Activated CD4-positive, alpha-beta T cell treated with anti-CD3 and anti-CD28 coated beads for 4 hours (primary cell): ENCODE measurements around the gene SRP72.
"Not testable (repeated sequence)": the region's sequence is repeated elsewhere in the genome, so short reads cannot be mapped to it uniquely, and the experiment has no call there.

Source experiments
- DNase-seq, 2 donors: peaks; one replicate each; pipeline ENCODE4 v3.0.0-alpha.2; 2020

The SRP72 gene

DNA sequence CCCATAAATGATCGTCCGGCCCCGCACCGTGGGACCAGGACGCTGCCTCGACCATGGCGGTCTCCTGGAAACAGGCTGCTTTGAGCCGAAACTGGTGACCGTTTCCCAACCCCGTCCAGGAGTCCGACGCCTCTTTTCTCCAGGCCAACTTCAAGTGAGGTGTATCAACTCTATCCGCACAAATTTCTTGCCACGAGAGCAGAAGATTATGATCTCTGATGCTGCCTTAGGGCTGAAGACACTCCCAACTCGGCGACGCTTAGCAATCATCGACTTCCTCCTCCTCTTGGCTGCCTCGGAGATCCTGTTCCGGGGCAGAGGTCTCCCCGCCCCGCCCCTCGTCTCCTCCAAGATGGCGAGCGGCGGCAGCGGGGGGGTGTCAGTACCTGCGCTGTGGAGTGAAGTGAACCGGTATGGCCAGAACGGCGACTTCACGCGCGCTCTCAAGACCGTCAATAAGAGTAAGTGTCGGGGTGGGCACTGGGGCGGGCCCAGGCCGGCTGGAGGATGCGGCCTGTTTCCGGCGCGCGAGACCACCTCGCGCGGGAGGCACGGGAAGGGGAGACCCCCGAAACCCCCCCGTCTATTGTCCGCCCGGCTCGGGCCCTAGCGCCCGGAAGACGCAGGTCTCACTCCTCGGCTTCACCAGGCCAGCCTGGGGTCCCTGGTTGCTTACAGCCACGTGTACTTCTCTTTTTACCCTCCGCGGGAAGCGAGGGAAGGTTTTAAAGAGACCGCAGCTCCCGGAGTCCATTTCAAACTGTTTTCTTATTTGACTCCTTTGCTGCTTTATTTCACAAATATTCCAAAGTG lies at the start of gene SRP72:
Gene SRP72 (plus strand): TSS at position 334 of the 813 bp plus-strand sequence. CDS start 19 bp downstream, at position 353.
- peak; percentile 86 to 87 for DNase-seq

DNA sequence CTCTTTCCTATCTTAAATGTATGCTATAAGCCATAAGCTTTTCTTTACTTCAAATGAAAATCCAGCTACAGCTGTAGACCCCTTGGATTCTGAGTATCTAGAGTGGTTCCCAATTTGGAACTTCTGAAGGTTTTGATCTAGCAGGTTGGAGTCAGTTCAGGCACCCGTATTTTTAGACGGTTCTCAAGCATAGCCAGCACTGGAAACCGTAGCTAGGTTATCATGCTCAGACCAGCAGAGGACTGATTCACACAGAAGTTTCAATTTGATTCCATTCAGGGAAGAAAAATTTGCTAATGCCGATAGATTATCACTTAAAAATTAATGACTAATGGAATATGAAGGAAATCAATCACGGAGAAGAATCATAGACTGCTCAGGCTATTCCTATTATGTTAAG lies 43.2 kb upstream of the SRP72 start:
- DNase-seq, result no peak

DNA sequence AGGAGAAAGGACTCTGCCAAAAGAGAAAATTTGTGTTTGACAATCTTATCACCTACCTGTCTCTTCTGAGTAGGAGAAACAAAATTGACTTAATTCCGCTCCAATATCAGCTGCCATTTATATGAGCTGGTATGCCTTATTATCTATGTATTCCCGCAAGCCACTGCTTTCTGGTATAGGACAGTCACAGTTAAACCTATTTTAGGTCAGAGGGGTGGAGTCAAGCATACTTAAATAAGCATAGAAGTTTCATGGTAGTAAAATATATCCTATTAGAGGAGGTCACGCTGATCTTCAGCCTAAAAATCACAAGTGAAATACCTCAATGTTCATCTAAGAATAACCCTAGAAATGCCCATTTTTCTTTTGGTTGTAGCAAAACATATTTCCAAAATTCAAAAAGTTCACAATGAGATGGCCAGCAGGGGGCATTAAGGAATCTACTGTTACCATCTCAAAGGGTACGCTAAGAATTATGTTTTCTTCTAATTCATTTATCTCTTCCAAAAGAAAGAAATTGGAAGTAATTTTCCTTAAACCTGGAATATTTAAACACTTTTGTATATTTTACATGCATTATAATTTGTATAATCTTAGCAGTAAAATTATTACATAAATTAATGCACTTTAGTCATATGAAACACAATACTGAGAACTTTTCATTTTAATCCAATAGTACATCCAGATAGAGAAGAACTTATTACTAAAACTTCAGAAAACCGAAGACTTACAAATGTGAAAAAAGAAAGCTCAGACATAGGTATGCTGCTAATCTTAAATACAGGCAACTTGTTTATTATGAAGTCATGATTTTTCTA lies 42.5 kb upstream of the SRP72 start:
- peak; percentile 42 to 59 for DNase-seq

GRCh38 chr4:56425518-56425917 lies 41.9 kb upstream of the SRP72 start:
- no peak for DNase-seq

DNA sequence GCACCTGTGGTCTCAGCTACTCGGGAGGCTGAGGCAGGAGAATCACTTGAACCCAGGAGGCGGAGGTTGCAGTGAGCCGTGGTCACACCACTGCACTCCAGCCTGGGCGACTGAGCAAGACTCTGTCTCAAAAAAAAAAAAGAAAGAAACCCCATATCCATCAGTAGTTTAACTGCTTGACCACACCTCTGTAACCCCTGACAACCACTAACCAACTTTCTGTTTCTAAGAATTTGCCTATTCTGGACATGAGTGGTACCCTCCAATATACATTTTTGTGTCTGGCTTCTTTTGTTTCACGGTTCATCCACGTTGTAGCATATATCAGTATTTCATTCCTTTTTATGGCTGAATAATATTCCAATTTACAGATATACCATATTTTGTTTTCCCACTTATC lies 41.1 kb upstream of the SRP72 start:
- no peak for DNase-seq

DNA sequence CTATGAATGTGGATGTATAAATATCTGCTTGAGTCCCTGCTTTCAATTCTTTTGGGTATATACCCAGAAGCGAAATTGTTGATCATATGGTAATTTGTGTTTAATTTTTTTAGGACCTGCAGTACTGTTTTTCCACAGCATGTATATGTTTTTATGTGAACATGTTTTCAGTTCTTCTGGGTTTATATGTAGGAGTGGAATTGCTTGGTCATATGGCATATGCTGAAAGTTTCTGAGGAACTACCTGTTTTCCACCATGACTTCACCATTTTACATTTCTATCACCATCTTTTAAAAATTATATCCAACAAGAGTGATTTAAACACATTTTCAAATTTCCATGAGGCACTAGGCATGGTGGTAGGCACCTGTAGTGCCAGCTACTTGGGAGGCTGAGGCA lies 40.2 kb upstream of the SRP72 start:
- DNase-seq, result no peak

GRCh38 chr4:56430203-56430602 lies 37.2 kb upstream of the SRP72 start:
- no peak for DNase-seq

DNA sequence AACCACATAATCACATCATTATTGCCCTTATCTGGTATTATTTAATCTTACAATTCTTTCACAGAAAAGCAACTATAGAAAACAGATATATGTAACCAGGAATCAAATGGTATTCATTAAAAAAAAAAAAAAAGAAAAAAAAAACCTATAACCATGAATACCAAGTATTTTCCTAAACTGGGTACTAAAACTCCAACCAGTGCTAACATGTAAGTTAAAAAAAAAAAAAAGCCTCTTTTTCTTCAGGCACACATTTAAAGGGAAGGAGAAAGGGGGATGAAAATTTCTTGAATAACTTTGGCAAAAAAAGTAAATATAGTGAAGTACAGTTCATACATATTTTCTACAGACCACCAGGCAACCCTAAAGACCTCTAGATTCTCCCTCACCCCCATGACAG lies 34.1 kb upstream of the SRP72 start:
- DNase-seq, result no peak

GRCh38 chr4:56434599-56435139 lies 32.7 kb upstream of the SRP72 start:
- no peak for DNase-seq

DNA sequence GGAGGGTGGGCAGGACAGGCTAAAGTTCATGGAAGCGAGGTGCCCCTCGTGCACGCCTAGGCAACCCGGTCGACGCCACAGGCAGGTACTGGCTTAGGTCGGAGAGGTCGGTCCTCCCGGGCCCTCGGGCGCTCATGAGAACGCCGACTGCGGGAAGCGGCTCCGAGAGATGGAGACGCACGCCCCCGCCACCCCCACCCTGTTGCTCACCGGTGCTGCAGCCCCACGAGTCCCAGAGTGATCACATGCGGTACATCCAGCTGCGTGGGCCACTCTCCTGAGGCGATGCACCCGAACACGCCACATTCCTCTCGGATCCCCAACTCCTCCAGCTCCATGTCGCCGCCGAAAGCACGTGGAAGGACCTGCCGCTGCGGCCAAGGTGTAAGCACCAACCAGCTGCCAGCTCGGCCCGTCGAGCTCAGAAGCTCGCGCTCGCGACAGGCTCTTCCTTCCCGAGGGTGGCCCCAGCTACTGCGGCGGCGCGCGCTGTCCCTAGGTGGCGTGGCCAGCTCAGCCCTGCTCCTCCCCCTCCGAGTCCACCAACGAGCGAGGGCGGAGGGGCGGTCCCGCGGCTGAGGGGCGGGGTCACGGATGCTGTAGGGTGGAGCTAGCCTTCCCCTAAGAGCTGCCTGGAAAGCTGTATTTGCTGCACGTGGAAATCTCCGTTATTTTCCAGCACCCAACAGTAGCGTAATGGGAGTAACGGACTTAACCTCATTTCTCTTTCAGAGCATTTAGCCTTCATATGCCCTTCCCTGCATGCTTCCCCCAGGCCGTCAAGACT lies 32.1 kb upstream of the SRP72 start, which contains the start of gene PPAT:
Gene PPAT (minus strand): TSS at position 476 of the 787 bp plus-strand sequence. CDS start 138 bp downstream, at position 338.
- DNase-seq, result peak; percentile 98 to 99

GRCh38 chr4:56438766-56439165 lies 28.7 kb upstream of the SRP72 start:
- DNase-seq, result no peak

- DNase-seq, result no peak
These were observed 26.4 kb upstream of the SRP72 start for GRCh38 chr4:56440983-56441382.

GRCh38 chr4:56444719-56445118 lies 22.7 kb upstream of the SRP72 start:
- DNase-seq, result no peak

DNA sequence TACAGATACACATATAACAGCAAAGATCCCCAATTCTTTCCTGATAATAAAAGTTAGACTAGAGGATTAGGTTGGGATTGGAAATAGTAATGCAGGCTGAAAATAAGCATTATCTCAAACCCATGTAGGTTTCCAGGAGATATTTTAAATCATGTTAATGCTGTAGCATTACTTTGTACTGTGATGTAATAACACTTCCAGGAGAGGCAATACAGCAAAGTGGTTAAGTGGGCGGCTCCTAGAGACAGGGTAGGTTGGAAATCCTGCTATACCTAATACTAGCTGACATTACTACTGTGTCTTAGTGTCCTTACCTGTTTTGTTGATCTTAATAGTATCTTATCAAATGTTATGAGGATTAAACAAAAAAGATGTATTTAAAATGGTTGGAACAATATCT lies 21.7 kb upstream of the SRP72 start:
- no peak for DNase-seq

- DNase-seq, result no peak
These were observed 19.1 kb upstream of the SRP72 start for GRCh38 chr4:56448301-56448700.

- not testable (repeated sequence) for DNase-seq
These were observed 17.9 kb upstream of the SRP72 start for GRCh38 chr4:56449475-56449874.

DNA sequence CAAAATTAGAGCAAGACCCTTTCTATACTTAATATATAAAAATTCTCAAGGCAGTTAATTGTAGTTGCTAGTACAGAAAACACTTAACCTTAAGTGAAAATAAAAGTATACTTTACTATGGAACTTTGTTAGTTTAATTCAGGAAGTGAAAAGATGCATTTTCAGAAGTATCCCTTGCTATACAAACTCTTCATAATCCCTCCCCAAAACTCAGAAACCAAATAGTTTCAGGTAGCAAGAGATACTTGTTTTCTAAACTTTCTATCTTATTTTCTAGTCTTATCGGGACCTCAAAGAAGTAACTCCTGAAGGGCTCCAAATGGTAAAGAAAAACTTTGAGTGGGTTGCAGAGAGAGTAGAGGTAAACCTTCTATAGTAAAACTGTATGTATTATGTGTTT lies 17.1 kb upstream of the SRP72 start:
- DNase-seq, result no peak

DNA sequence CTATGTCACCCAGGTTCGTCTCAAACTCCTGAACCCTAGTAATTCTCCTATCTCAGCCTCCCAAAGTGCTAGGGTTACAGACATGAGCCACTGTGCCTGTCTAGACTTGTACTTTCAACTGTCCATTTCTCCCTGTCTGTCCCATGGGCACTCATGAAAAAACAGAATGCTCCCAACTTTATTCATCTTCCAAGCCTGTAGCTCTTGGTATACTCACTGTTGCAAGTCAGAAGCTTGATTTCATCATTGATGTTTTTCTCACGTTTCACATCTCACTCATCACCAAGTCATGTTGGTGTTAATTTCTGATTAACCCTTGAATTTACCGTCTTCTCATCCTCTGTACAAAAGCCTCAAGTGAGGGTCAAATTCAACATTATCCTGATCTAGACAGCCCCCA lies 7.3 kb upstream of the SRP72 start:
- no peak for DNase-seq

- DNase-seq, result no peak
These were observed 5.3 kb upstream of the SRP72 start for GRCh38 chr4:56462157-56462556.

DNA sequence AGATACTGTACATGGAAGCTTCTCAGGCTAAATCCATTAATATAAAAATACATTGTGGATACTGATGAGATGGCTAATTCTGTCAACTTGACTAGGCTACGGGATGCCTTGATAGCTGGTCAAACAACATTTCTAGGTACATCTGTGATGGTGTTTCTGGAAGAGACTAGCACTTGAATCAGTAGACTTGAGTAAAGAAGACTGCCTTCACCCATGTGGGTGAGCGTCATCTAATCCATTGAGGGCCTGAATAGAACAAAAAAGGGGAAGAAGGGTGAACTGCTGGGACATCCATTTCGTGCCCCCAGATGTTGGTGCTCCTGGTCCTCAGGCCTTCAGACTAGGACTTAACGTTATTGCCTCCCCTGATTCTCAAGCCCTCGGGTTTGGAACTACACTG lies 3.7 kb upstream of the SRP72 start:
- DNase-seq, result no peak

- no peak for DNase-seq
These were observed 2.8 kb upstream of the SRP72 start for GRCh38 chr4:56464581-56464980.

GRCh38 chr4:56465599-56466295 lies 1.7 kb upstream of the SRP72 start:
- no peak for DNase-seq
